Glomerular visceral epithelial cell (primary cell): ENCODE results near the gene SULT1C4.
"Not testable (repeated sequence)": the region's sequence is repeated elsewhere in the genome, so short reads cannot be mapped to it uniquely, and the experiment has no call there.

Source experiments
- DNase-seq: peaks from one replicate; pipeline ENCODE4 v3.0.0-alpha.2; 2016; ENCODE audit errors: extremely low spot score

SULT1C4 gene

DNA sequence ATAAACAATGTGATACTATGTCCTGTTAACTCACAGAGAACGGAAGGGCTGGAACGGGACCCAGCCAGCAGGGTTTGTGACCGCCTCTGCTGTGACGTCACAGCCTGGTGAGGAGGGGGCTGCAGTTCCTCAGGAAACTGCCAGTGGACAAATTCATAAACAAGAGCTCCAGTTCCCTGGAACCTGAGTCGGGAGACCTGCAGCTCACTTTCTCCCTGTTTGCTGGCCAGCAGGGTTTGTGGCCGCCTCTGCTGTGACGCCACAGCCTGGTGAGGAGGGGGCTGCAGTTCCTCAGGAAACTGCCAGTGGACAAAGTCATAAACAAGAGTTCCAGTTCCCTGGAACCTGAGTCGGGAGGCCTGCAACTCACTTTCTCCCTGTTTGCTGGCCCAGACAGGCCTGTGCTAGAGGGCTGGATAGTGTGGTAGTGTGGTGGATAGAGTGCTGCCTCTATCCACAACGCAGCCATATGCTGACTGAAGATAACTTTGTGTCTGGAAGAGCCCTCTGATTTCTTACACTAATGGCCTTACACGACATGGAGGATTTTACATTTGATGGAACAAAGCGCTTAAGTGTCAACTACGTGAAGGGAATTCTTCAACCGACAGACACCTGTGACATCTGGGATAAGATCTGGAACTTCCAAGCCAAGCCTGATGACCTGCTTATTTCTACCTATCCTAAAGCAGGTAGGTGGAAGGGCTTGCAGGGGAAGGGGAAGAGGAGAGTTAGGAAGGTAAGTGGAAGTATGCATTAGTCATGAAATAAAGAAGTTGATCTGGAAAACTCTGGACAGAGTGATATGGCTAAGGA lies at the start of gene SULT1C4:
TSS of gene SULT1C4 (plus strand) at position 140 of the 816 bp plus-strand sequence. CDS start at position 524, 384 bp downstream.
- no peak for DNase-seq

DNA sequence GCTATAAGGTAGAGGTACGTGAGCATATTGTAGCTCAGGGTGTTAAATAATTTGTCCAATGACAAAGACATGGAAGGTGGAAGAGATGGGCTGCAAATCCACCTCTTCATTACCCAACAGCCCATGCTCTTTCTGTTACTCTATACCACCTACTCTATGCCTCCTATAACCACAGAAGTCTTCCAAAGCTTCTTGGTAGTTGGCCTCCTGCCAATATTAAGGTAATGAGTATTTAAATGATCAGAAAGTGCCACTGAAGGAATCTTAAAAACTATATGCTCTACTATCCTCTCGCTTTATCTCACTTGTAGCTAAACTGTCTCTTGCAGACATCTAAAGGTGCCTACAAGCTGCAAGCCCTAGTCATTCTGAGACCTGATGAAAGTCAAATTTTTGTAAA lies 48.0 kb upstream of the SULT1C4 start:
- DNase-seq = no peak

- no peak for DNase-seq
Measured at GRCh38 chr2:108330979-108331378, 46.8 kb upstream of the SULT1C4 start.

DNA sequence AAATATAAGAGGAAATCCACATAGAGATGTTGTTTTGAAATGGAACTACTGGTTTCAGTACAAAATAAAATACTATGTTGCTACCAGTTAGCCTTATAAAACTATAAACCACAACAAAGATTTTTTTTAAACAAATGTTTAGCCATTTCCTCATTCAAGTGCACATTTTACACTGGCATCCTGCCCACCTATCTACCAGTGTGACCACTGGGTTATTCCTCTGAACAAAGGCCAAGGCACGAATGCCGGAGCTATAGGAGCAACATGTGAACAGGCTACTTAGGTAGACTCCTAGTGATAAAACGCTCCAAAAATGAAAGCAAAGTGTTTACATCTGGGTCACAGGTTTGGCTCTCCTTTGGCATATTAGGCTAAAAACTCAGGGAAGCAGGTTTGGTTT lies 31.8 kb upstream of the SULT1C4 start:
- peak; percentile 31 for DNase-seq

DNA sequence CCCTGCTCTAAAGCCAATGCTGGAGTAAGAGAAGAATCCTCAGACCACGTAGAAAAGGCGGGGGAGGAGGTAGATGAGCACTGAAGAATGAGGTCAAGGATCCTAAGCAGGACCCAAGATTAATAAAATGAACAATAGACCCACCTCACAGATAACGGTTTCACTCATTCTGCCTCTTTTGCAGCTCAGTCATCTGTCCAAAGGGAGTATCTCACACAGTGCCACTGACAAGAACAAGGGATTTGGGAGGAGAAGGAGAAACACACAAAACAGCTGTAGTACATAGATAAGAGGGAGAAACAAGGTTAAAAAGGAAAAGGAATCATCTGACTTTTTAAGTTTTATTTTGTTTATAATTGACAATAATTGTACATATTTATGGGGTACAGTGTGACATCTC lies 30.9 kb upstream of the SULT1C4 start:
- DNase-seq = no peak

DNA sequence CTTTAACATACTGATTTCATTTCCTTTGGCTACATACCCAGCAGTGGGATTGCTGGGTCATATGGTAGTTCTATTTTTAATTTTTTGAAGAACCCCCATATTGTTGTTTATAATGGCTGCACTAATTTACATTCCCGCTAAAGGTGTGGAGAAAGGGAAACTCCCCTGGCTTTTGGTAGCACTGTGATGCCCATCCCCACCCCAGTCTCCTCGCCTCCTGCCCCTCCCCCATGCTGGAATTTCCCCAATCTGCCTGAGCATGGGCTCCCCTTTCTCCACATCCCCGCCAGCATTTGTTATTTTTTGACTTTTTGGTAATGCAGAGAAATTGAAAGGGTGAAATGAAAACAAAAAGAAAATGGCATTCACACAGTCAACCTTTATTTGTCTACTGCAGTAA lies 30.0 kb upstream of the SULT1C4 start:
- no peak for DNase-seq

DNA sequence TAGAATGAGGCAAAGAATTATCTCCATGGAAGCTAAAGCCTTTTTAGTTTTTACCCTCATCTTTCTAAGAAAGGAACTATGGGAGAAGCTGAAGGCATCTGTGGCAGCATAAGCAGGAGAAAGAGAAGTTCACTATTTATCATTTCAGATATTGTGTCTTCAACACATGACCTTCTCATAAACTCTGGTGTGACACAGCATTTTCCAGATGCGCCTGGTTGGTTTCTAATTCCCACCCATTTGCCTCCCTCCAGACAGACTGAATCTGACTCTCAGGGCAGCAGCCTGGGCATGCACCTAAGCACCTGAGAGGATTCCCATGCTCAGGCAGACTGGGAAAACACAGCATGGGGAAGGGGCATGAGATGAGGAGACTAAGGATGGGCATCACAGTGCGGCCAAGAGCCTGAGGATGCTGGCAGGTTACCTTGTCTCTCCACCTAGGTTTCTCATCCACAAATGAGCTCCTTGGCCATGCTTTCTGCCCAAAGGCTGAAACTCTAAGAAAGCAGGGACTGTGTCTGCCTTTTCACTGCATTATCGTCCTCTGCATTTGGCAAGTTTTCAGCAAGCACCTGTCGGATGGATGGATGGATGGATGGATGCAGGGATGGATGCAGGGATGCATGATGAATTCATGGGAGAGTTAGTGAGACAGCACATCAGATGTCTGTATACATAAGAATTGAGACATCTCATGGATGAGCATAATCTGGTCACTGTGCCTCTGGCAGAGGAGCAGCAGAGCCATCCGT lies 28.8 kb upstream of the SULT1C4 start:
- DNase-seq = peak; percentile 54

DNA sequence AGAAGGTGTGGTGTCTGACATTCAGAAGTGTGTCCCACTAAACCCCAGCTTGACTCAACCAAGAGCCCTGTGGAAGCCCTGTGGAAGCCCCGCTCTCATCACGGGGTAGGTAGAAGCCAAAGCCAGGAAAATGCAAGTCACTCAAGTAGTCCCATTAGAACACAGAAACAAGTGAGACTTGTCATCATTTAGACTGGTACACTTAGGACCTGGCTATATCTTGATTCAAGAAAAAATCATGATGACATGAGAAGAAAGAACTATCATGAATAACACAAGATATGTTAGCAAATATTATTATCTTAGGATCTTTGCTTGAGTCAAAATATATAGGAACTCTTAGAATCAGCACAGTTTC lies 28.2 kb upstream of the SULT1C4 start:
- DNase-seq = no peak

GRCh38 chr2:108351889-108352288 lies 25.9 kb upstream of the SULT1C4 start:
- no peak for DNase-seq

DNA sequence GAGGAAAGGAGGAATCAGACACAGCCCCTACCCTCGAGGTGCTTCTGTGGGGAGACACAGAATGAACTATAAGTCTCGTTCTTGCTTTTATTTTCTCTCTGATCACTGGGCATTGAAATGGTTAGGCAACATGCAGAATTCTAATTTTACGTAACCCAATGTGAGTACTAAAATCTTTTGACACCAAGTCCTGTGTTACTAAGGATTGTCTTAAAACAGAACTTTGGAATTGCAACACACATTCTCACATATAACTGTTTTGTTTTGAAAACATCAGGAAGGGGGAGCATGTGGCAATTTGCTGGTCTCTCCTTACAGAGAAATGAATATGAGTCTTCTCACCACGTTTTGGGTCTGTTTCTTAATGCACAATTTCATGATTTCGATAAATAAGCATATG lies 23.6 kb upstream of the SULT1C4 start:
- DNase-seq = no peak

DNA sequence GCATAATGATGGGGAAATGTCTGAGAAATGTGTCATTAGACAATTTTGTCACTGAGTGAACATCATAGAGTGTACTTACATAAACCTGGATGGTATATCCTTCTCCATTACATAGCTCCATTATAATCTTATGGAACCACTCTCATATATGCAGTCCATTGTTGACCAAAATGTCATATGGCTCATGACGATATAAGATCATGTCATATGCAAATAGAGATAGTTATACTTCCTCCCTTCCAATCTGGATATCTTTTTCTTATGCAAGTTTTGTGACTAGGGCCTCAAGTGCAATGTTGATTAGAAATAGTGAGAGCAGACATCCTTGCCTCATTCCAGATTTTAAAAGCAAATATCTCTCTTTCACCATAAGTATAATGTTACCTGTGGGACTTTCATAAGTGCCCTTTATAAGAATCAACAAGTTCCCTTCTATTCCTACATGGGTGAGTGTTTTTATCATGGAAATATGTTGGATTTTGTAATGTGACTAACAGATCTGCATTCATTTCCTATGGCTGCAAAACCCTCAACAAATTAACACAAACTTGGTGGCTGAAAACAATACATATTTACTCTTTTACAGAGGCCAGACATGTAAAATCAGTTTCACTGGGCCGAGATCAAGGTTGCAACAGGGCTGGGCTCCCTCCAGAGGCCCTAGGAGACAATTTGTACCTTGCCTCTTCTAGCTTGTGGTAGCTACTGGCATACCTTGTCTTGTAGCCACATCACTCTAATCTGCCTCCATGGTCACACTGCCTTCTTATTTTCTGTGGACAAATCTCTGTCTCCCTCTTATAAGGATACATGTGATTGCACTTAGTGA lies 21.6 kb upstream of the SULT1C4 start:
- no peak for DNase-seq

DNA sequence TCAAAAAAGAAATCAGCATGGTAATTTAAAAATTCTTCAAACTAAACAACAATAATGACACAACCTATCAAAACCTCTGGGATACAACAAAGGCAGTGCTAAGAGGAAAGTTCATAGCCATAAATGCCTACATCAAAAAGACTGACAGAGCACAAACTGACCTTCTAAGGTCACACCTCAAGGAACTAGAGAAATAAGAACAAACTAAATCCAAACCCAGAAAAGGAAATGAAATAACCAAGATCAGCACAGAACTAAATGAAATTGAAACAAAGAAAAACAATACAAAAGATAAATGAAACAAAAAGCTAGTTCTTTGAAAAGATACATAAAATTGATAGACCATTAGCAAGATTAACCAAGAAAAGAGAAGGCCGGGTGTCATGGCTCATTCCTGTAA lies 18.4 kb upstream of the SULT1C4 start:
- not testable (repeated sequence) for DNase-seq

- no peak for DNase-seq
Measured at GRCh38 chr2:108360776-108361468, 16.8 kb upstream of the SULT1C4 start.

DNA sequence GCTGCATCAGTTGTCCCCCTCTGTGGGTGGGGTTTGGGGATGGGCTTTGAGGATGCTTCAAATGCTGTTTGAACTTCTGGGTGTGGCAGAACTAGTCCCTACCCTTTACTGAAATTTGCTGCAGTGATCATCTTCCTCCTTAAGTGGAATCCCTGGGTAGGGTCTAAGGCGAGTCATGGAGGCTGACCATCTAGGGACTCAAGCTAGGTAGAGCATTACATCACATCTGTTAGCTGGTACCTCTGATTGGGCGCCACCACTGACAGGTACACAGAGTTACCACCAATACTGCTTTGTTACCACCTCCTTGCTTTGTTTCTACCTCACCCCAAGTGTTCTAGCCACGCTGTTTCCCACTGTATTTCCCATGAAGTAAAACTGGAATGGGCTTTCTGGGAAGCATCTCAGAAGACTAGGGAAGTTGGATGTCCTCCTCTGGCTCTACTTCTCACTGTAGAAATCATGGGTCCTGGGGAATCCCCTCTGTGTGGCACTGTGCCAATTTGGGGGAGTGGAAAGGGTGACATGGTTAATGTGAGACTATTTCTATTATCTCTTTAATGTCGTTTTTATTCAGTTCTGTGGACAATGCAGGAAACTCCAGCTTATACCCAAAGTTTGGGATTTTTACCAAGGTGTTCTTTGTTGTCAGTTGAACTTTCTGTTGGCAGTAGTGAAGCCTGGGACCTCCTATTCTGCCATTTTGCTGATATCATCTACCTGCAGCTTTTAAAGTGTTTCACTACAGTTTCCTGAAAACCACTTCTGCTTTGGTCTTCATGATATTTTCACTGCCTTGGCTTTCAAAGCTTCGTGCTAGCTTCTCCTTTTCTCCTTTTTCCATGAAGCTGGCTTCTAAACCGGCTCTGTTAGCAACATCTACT lies 14.5 kb upstream of the SULT1C4 start:
- DNase-seq = peak; percentile 44

GRCh38 chr2:108363908-108364225 lies 13.9 kb upstream of the SULT1C4 start:
- DNase-seq = no peak

DNA sequence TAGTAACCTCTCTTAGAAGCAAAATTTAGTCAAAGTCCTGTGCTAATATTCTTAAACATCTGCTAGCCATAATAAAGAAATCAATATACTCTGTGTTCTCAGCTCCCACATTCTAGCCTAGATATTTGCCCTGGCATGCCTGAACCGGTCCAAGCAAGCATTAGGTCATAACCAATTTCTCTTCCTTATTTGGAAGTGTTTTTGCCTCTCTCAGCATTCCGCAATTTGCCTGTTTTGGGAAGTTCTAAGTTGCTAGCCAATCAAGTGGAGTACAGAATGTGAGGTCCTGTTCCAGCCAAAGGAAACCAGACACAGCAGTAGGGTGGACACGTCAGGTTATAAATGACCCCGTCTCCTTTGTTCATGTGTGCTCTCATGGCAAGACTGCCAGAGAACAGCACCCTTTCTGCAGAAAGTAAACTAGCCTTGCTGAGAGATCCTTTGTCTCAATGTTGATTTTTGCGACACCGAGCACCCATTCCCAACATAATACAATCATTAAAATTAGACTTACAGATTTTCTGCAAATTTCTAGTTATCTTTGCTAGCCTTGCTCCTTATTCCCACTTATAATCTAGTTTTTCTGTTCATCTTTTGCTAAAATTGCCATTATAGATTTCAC lies 13.0 kb upstream of the SULT1C4 start:
- DNase-seq = peak; percentile 47

GRCh38 chr2:108365656-108366055 lies 12.1 kb upstream of the SULT1C4 start:
- no peak for DNase-seq

DNA sequence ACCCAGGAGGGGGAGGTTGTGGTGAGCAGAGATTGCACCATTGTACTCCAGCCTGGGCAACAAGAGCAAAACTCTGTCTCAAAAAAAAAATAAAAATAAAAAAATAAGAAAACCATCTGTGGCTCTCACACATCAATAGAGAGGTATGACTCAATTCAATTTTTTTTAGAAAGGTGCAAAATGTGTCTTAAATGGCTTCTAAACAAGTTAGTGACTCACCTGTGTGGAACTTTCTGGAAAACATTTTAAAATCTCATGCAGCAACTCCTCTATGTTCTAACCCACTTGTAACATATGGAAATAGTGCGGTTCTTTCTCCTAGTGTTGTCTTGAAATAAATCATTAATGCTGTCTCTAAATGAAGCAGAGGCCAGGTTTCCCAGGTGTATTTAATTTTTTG lies 10.7 kb upstream of the SULT1C4 start:
- no peak for DNase-seq

- no peak for DNase-seq
Measured at GRCh38 chr2:108367561-108368175, 10.1 kb upstream of the SULT1C4 start.

DNA sequence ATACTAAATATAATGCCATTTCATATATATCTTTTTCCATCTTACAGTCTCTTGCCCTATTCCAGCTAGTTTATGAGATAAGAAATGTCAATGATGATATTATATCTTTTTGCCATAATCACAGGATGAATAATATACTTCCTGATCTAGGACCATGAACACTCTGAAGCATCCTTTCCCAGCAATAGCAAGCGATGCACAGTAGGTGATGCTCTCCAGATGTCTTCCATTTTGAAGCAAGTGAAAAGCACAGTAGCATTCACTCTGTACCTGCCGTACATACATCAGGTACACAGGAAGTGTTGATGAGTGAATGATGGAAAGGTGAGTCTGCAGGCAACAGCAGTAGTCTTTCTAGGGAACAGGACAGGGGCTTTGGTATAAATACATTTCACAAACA lies 8.6 kb upstream of the SULT1C4 start:
- DNase-seq = no peak
